Activated CD4-positive, alpha-beta memory T cell treated with anti-CD3 and anti-CD28 coated beads, Interleukin-2, amount 10 ng/mL, durations not matched to agents 7 days and 5 days (primary cell): ENCODE data around the gene SLTM. TPM values are rescaled to one million over a fixed set of nuclear protein-coding genes. Genes with fewer than 3 reads are reported as not detected.

ENCODE experiments used
- total RNA-seq, 2 experiments: library from RNA; stranded (reverse); gene quantifications; one replicate each; pipeline ENCODE4 v1.2.3, GENCODE V29; 2021

Gene SLTM
- total RNA-seq, 2 experiments from 2014 or later: 108 to 117 TPM

Other genes starting within 250 kb of the SLTM start
- gene ADAM10, start 184.0 kb downstream of the SLTM start, total RNA-seq: 100 to 1,000 TPM; 147 to 150 TPM
- 10 to 100 TPM; 17.3 to 18.0 TPM for gene MINDY2, start 162.4 kb downstream of the SLTM start, total RNA-seq
- 10 to 100 TPM; 32.3 to 37.2 TPM for gene RNF111, start 54.0 kb upstream of the SLTM start, total RNA-seq
- 10 to 100 TPM; 92.5 to 96.3 TPM for gene CCNB2, start 171.5 kb upstream of the SLTM start, total RNA-seq